Measurements from ENCODE around the gene NHLRC2. TPM values are rescaled to one million over a fixed set of nuclear protein-coding genes. Genes with fewer than 3 reads are reported as not detected.
A peak's percentile ranks its signal among the peaks of the same experiment; 100 is the strongest.

The NHLRC2 gene
- total and polyA plus RNA-seq, 2 donors (not counting 1 experiment from before 2014, with no cell fraction given), result 5.7 to 59.8 TPM

DNA sequence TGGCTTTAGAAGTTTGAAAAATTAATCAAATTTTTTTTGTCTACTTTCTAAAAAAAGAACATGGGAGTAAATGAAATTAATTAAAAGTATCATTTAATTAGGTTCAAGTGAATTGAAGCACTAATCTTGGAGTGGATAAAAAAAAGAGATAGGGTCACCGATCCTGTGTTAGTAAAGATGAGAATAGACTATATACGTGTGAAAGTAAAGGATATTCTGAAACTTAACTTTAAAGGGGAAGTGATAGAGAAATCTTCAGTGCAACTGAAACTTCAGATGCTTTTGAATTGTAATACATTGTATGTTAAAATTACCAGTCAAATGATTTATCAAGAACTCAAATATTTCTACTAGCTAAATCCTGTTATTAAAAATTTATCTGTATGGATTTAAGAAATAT is 4.8 kb downstream of the NHLRC2 start:
- H4K20me1 ChIP-seq (ENCODE audit: control insufficient read depth, insufficient read depth, low read length, poor library complexity, severe bottlenecking), result no peaks in the 10 kb centered on the region
- no peaks in the 10 kb centered on the region for H3K9me3 ChIP-seq (ENCODE audit: control extremely low read depth in 1 of 3, control insufficient read depth in 2 of 3, insufficient read depth in 1 of 3, low read length in 2 of 3)
- H3K4me1 ChIP-seq (ENCODE audit: control insufficient read depth in 2 of 2, insufficient read depth in 2 of 2, low read length in 2 of 2), result peaks cover 16 to 34% of the 10 kb centered on the region in 2 donors
- H2AFZ ChIP-seq (ENCODE audit: insufficient read depth, low read depth, low read length, poor library complexity, severe bottlenecking), result no peak overlapping the region
- no peaks in the 10 kb centered on the region for H3K27me3 ChIP-seq (replicated peaks in 1 of 4; ENCODE audit: control extremely low read depth in 1 of 4, control insufficient read depth in 3 of 4, insufficient read depth in 4 of 4, low read length in 3 of 4)
- DNase-seq (peak; percentile 21), ATAC-seq (ENCODE audit: low read depth) (no peak)
- H3K4me1 Mint-ChIP-seq, result peaks cover 39% of the 10 kb centered on the region
- ChIA-PET CTCF (no interaction called here), POLR2A (no interaction called here)
- peak overlapping the region; percentile 5 for H3K4me2 ChIP-seq (replicated peaks; ENCODE audit: low read depth, low read length, poor library complexity, severe bottlenecking)
- 50% methylated on average over 1 of the region's 2 CpGs for WGBS (ENCODE audit: insufficient coverage)
- H3K9me3 Mint-ChIP-seq (ENCODE audit: insufficient read depth), result peaks cover 2% of the 10 kb centered on the region
- intact Hi-C loops (cut with micrococcal nuclease), result no loop called here
- no peak overlapping the region for H3K4me3 ChIP-seq (ENCODE audit: control extremely low read depth in 1 of 5, extremely low read depth in 1 of 5, insufficient read depth in 1 of 5, low read depth in 2 of 5, low read length in 4 of 5)
- no peak overlapping the region for H3K27ac Mint-ChIP-seq
- H3K27ac ChIP-seq (ENCODE audit: low read length in 2 of 2), result peak overlapping the region in 1 of 2 donors; percentile 21
- peaks cover 11 to 20% of the 10 kb centered on the region in 2 experiments for H3K36me3 ChIP-seq (replicated peaks in 1 of 2; ENCODE audit: control extremely low read depth in 1 of 2, control insufficient read depth in 1 of 2, extremely low read depth in 1 of 2, insufficient read depth in 2 of 2, low read length in 1 of 2)
- no peaks in the 10 kb centered on the region for H3K27me3 Mint-ChIP-seq
- H3K4me3 Mint-ChIP-seq, result no peak overlapping the region
- TF ChIP-seq, protein P1, sequence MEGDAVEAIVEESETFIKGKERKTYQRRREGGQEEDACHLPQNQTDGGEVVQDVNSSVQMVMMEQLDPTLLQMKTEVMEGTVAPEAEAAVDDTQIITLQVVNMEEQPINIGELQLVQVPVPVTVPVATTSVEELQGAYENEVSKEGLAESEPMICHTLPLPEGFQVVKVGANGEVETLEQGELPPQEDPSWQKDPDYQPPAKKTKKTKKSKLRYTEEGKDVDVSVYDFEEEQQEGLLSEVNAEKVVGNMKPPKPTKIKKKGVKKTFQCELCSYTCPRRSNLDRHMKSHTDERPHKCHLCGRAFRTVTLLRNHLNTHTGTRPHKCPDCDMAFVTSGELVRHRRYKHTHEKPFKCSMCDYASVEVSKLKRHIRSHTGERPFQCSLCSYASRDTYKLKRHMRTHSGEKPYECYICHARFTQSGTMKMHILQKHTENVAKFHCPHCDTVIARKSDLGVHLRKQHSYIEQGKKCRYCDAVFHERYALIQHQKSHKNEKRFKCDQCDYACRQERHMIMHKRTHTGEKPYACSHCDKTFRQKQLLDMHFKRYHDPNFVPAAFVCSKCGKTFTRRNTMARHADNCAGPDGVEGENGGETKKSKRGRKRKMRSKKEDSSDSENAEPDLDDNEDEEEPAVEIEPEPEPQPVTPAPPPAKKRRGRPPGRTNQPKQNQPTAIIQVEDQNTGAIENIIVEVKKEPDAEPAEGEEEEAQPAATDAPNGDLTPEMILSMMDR (IDR thresholded peaks at IDR 0.05), result no peak
- TF ChIP-seq EZH2 (IDR thresholded peaks at IDR 0.05; ENCODE audit: borderline replicate concordance, insufficient read depth, low read depth, low read length, poor library complexity, severe bottlenecking), result no peak
- no peak overlapping the region for H3K9ac ChIP-seq (ENCODE audit: low read length)
- H3K79me2 ChIP-seq (ENCODE audit: control insufficient read depth, insufficient read depth, low read length), result peaks cover 63% of the 10 kb centered on the region

DNA sequence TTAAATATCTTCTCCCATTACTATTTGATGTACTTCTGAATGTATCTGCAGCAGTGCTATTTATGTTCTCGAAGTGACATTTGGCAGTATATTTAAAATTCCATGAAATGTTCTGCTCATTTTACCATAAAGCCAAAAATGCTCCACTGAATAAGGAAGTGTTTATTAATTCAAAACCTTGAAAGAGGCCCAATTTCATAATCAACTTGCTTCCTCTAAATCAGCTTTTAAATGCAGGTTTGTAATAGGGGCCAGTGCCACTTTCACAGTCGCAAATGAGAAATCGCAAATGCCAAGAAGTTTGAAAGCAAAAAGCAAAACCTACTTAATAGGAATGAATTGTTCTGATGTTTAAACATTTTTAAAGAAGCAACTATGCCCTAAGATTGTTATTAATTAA is 11.4 kb downstream of the NHLRC2 start:
- no peak overlapping the region for H2AFZ ChIP-seq (ENCODE audit: insufficient read depth, low read depth, low read length, poor library complexity, severe bottlenecking)
- H3K4me1 Mint-ChIP-seq, result peaks cover 19% of the 10 kb centered on the region
- H3K27me3 Mint-ChIP-seq, result no peaks in the 10 kb centered on the region
- no peak for TF ChIP-seq EZH2 (IDR thresholded peaks at IDR 0.05; ENCODE audit: borderline replicate concordance, insufficient read depth, low read depth, low read length, poor library complexity, severe bottlenecking)
- TF ChIP-seq, protein P1 (IDR thresholded peaks at IDR 0.05), result no peak
- H4K20me1 ChIP-seq (ENCODE audit: control insufficient read depth, insufficient read depth, low read length, poor library complexity, severe bottlenecking), result peaks cover 16% of the 10 kb centered on the region
- no peak overlapping the region for H3K4me2 ChIP-seq (replicated peaks; ENCODE audit: low read depth, low read length, poor library complexity, severe bottlenecking)
- no peak overlapping the region for H3K4me3 ChIP-seq (ENCODE audit: control extremely low read depth in 1 of 5, extremely low read depth in 1 of 5, insufficient read depth in 1 of 5, low read depth in 2 of 5, low read length in 4 of 5)
- H3K4me1 ChIP-seq (ENCODE audit: control insufficient read depth in 2 of 2, insufficient read depth in 2 of 2, low read length in 2 of 2), result no peaks in the 10 kb centered on the region
- no peak overlapping the region for H3K27ac Mint-ChIP-seq
- no peaks in the 10 kb centered on the region for H3K9me3 ChIP-seq (ENCODE audit: control extremely low read depth in 1 of 3, control insufficient read depth in 2 of 3, insufficient read depth in 1 of 3, low read length in 2 of 3)
- ChIA-PET CTCF (no interaction called here), POLR2A (no interaction called here)
- peaks cover under 1% of the 10 kb centered on the region for H3K9me3 Mint-ChIP-seq (ENCODE audit: insufficient read depth)
- intact Hi-C loops (cut with micrococcal nuclease), result no loop called here
- H3K79me2 ChIP-seq (ENCODE audit: control insufficient read depth, insufficient read depth, low read length), result peaks cover 53% of the 10 kb centered on the region
- H3K27me3 ChIP-seq (replicated peaks in 1 of 4; ENCODE audit: control extremely low read depth in 1 of 4, control insufficient read depth in 3 of 4, insufficient read depth in 4 of 4, low read length in 3 of 4), result no peaks in the 10 kb centered on the region
- WGBS (ENCODE audit: insufficient coverage), result no CpG with 5 or more reads among the region's 3 CpGs
- DNase-seq (no peak), ATAC-seq (ENCODE audit: low read depth) (no peak)
- no peak overlapping the region for H3K27ac ChIP-seq (ENCODE audit: low read length in 2 of 2)
- H3K4me3 Mint-ChIP-seq, result no peak overlapping the region
- H3K36me3 ChIP-seq (replicated peaks in 1 of 2; ENCODE audit: control extremely low read depth in 1 of 2, control insufficient read depth in 1 of 2, extremely low read depth in 1 of 2, insufficient read depth in 2 of 2, low read length in 1 of 2), result peaks cover 9 to 13% of the 10 kb centered on the region in 2 experiments
- no peak overlapping the region for H3K9ac ChIP-seq (ENCODE audit: low read length)

Measured in B cell (primary cell).